Right lobe of liver (tissue), 6 donors: ENCODE results near the gene PSMB8. TPM values are rescaled to one million over a fixed set of nuclear protein-coding genes. Genes with fewer than 3 reads are reported as not detected.
A peak's percentile ranks its signal among the peaks of the same experiment; 100 is the strongest.

ENCODE experiments used
- ATAC-seq, 4 donors: fragments of 200-7000 bp; cut with Tn5 transposase; one replicate each; pipeline ENCODE4 v1.9.1; 2020; ENCODE audit warnings: mild to moderate bottlenecking in 4 of 4, moderate library complexity in 4 of 4
- DNase-seq, 3 donors: peaks; one replicate each; pipeline ENCODE4 v3.0.0-alpha.2; 2020
- H3K27ac ChIP-seq, 3 donors: fragments of 200-600 bp; one replicate each; pipeline ENCODE4 v1.8.0; 2022
- H3K27me3 ChIP-seq, 2 donors: fragments of 200-600 bp; one replicate each; pipeline ENCODE4 v1.8.0; 2022
- H3K36me3 ChIP-seq, 4 donors: fragments of 200-600 bp; sonication (generic) in 1 of 4; one replicate each; pipeline versions ENCODE4 v1.5.1 to v1.8.0; 2017 to 2022; ENCODE audit warnings: control low read depth in 1 of 4
- H3K4me1 ChIP-seq, 4 donors: fragments of 200-600 bp; sonication (generic) in 1 of 4; one replicate each; pipeline versions ENCODE4 v1.5.1 to v1.8.0; 2017 to 2022; ENCODE audit warnings: control low read depth in 1 of 4
- H3K4me3 ChIP-seq, 3 donors: fragments of 200-600 bp; one replicate each; pipeline ENCODE4 v1.8.0; 2022
- H3K9me3 ChIP-seq, 4 donors: fragments of 200-600 bp; sonication (generic) in 1 of 4; one replicate each; pipeline versions ENCODE4 v1.5.1 to v1.8.0; 2017 to 2022; ENCODE audit warnings: control low read depth in 1 of 4
- CTCF ChIP-seq, 4 donors: fragments of 200-600 bp in 3 of 4; fragments of 450-650 bp in 1 of 4; IDR thresholded peaks; one replicate each; pipeline versions ENCODE4 v1.5.1 to v1.8.0; 2016 to 2022; ENCODE audit warnings: antibody characterized with exemption in 4 of 4, mild to moderate bottlenecking in 2 of 4
- POLR2A ChIP-seq: fragments of 450-650 bp; IDR thresholded peaks from one replicate; pipeline ENCODE4 v1.6.1; 2017; ENCODE audit warnings: antibody characterized with exemption, mild to moderate bottlenecking
- WGBS: methylation state at CpG from one replicate; pipeline ENCODE4 v1.1.6; 2018; ENCODE audit warnings: low coverage, low lambda C conversion rate; ENCODE audit not compliant: insufficient coverage; ENCODE audit errors: missing lambda C conversion rate; 5-methylcytosine and 5-hydroxymethylcytosine counted together
- intact Hi-C, 2 donors: fragments of 100-400 bp; cut with DNase I; formaldehyde crosslinking; loops; one replicate each; pipeline versions ENCODE4 v1.11.2 to v1.14.1; 2022
- total RNA-seq, 6 experiments: library from RNA; depleted of rRNA in 2 of 6; stranded (reverse); fragments of >200 nt in 2 of 6; fragmentation: NEBNext Ultra II Directional in 3 of 6; extraction: Animal tissue kit (Norgen Biotek cat#: 25700) in 3 of 6; gene quantifications; one replicate each; pipeline versions ENCODE4 v1.1.0 to v1.2.4, GENCODE V29; 2016 to 2023
- donor health status: DM: no; HTN: yes; CAD: no.
- donor health status: DM: no; HTN: no; CAD: no.
- donor health status: DM: no; HTN: no; CAD: no.
- donor health status: DM: no; HTN: yes; CAD: no.
- donor health status: DM: no; HTN: yes; CAD: no.

PSMB8 gene
- total RNA-seq, 6 experiments from 2014 or later, result 34.7 to 66.3 (median 40.5) TPM

- TF ChIP-seq CTCF (IDR thresholded peaks at IDR 0.05) (peak; percentile 82 to 89 (median 86)), POLR2A (peak; percentile 92)
- Histone ChIP-seq H3K36me3 (peaks cover 5 to 38% (median 12%) of the 10 kb centered on the region in 4 donors), H3K9me3 (no peaks in the 10 kb centered on the region), H3K4me1 (peaks cover 0 to 19% (median 4%) of the 10 kb centered on the region in 4 donors), H3K4me3 (peak within 1 kb of the TSS; percentile 96 to 99 (median 98)), H3K27me3 (no peaks in the 10 kb centered on the region), H3K27ac (peak within 1 kb of the TSS; percentile 97 to 99 (median 98))
- intact Hi-C loops, result no loop called here
- DNase-seq (peak; percentile 97), ATAC-seq (peak; percentile 90 to 94 (median 92))
- 0% methylated on average over 30 of the region's 68 CpGs for WGBS
These were observed 9.9 kb upstream of the PSMB8 start, which contains the start of the genes PSMB9 and TAP1 for GRCh38 chr6:32853541-32854375. TSS of gene PSMB9 (plus strand) at chr6:32854192. CDS start at chr6:32854230, 38 bp downstream. TSS of gene TAP1 (minus strand) at chr6:32853704. CDS start at chr6:32853636, 68 bp downstream.

- TF ChIP-seq CTCF (IDR thresholded peaks at IDR 0.05), result no peak
- no peak for TF ChIP-seq POLR2A
- H3K9me3 ChIP-seq, result no peaks in the 10 kb centered on the region
- ATAC-seq, result peak; percentile 27 to 40 (median 30)
- H3K4me3 ChIP-seq, result peak overlapping the region; percentile 96 to 99 (median 98)
- DNase-seq, result peak; percentile 60 to 78 (median 65)
- H3K27me3 ChIP-seq, result no peaks in the 10 kb centered on the region
- H3K27ac ChIP-seq, result peak overlapping the region; percentile 97 to 99 (median 98)
- H3K4me1 ChIP-seq, result peaks cover 0 to 19% (median 4%) of the 10 kb centered on the region in 4 donors
- intact Hi-C loops, result no loop called here
- 0% methylated on average over 7 of the region's 41 CpGs for WGBS
- H3K36me3 ChIP-seq, result peaks cover 5 to 37% (median 11%) of the 10 kb centered on the region in 4 donors
These were observed 9.1 kb upstream of the PSMB8 start for GRCh38 chr6:32852844-32853540.

- 29% methylated on average over 15 of the region's 23 CpGs for WGBS
- intact Hi-C loops, result no loop called here
- peaks cover 5 to 36% (median 14%) of the 10 kb centered on the region in 4 donors for H3K36me3 ChIP-seq
- H3K4me1 ChIP-seq, result peaks cover 0 to 19% (median 4%) of the 10 kb centered on the region in 4 donors
- DNase-seq (peak in 1 of 3 donors; percentile 55), ATAC-seq (no peak)
- H3K9me3 ChIP-seq, result no peaks in the 10 kb centered on the region
- peak overlapping the region; percentile 97 to 99 (median 98) for H3K27ac ChIP-seq
- peak overlapping the region; percentile 96 to 99 (median 98) for H3K4me3 ChIP-seq
- TF ChIP-seq CTCF (IDR thresholded peaks at IDR 0.05) (no peak), POLR2A (no peak)
- no peaks in the 10 kb centered on the region for H3K27me3 ChIP-seq
These were observed 8.4 kb upstream of the PSMB8 start for GRCh38 chr6:32852018-32852843.

DNA sequence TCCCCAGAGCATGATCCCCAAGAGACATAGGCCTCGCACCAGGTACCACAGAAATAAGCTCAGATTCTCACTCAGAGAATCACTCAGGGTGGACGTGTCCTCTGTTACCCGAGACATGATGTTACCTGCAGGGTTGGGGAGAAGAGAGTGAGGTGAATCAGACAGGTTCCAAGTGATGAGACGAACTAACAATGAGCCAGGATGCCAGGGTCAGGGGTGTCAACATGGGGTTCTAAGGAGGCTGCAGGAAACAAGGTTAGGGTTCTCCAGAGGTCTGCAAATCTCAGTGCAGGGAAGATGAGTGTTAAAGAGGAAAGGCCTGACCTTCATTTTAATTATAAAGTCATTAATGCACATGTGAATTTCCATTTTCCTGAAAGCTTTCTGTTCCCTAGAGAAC is 7.2 kb upstream of the PSMB8 start:
- Histone ChIP-seq H3K27ac (no peak overlapping the region), H3K9me3 (no peaks in the 10 kb centered on the region), H3K4me3 (no peak overlapping the region), H3K27me3 (no peaks in the 10 kb centered on the region), H3K36me3 (peaks cover 10 to 46% (median 18%) of the 10 kb centered on the region in 4 donors), H3K4me1 (peaks cover 0 to 19% (median 4%) of the 10 kb centered on the region in 4 donors)
- TF ChIP-seq POLR2A (no peak), CTCF (IDR thresholded peaks at IDR 0.05) (no peak)
- 84% methylated on average over 4 of the region's 4 CpGs for WGBS
- ATAC-seq, result no peak
- intact Hi-C loops, result no loop called here
- DNase-seq, result no peak
